ENCODE data around the gene MGAT3. TPM values are rescaled to one million over a fixed set of nuclear protein-coding genes. Genes with fewer than 3 reads are reported as not detected.

Gene MGAT3
- total and polyA plus RNA-seq, 9 of the 15 experiments (the other 6 are each of a cell fraction or from before 2014, with no cell fraction given), result 0.10 to 11.5 (median 4.6) TPM

DNA sequence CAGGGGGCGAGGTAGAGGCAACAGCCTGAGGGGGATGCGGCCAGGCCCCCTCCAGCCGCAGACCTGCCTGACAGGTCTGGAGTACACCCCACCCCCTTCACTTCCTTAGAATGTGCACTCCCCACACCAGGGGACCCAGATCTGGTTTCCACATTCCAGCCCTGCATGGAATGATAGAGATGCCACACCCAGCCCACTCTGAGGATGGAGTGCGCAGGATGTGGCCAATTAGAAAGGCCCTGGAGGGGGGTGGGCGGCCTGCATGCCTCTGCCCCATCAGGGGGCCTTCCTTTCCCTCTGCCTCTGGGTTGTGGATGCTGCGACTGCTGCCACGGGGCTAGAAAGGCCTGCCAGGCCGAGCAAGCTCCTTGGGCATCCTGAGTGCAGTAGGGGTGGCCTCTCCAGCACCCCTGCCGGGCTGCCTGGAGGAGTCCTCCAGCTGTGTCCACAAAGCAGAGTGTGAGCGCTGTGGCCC, 28.2 kb upstream of the MGAT3 start:
- Histone ChIP-seq H3K27ac (ENCODE audit: extremely low read depth, low read depth, low read length) (no peak overlapping the region), H4K20me1 (replicated peaks; ENCODE audit: control insufficient read depth, insufficient read depth, low read length) (no peaks in the 10 kb centered on the region), H3K4me1 (replicated peaks in 1 of 2; ENCODE audit: control insufficient read depth in 2 of 2, insufficient read depth in 2 of 2, low read length in 2 of 2) (peaks cover 0 to 27% of the 10 kb centered on the region in 2 experiments; a peak in 3 of 5 replicates), H3K36me3 (ENCODE audit: control insufficient read depth, insufficient read depth, low read length) (peaks cover 66% of the 10 kb centered on the region), H3K4me2 (ENCODE audit: insufficient read depth, low read length) (no peak overlapping the region), H2AFZ (ENCODE audit: low read depth, low read length) (no peak overlapping the region), H3K9me1 (ENCODE audit: control insufficient read depth, insufficient read depth, low read length) (no peaks in the 10 kb centered on the region), H3K79me2 (ENCODE audit: control insufficient read depth, insufficient read depth, low read length) (no peaks in the 10 kb centered on the region), H3K9ac (ENCODE audit: insufficient read depth in 1 of 2, low read depth in 2 of 2, low read length in 2 of 2) (peak overlapping the region in 1 of 2 experiments; percentile 78; a peak in 1 of 4 replicates), H3K9me3 (replicated peaks; ENCODE audit: control insufficient read depth, insufficient read depth, low read depth, low read length) (no peaks in the 10 kb centered on the region), H3K27me3 (ENCODE audit: control insufficient read depth in 2 of 2, insufficient read depth in 2 of 2, low read length in 2 of 2) (no peaks in the 10 kb centered on the region), H3K4me3 (no peak overlapping the region)
- CTCF ChIA-PET (ENCODE audit: low intra/inter-chr PET ratio), result no interaction called here
- POLR2A ChIA-PET, result interaction anchor here (0.5 to 0.6 kb wide), 2 partner anchors 22 to 94 kb away, joined by 3 read pairs; no protein-coding TSS in a partner anchor
- no TSS peak for BruUV-seq (replicated peaks)
- intact Hi-C loops (cut with micrococcal nuclease) (no loop called here), in situ Hi-C loops (cut with MboI) (no loop called here)
- DNase-seq (ENCODE audit: extremely low read depth in 1 of 4, low spot score in 3 of 4), result peak in 3 of 4 experiments; percentile 18 to 40 (median 24)
- no peak for FAIRE-seq
- WGBS (ENCODE audit: insufficient coverage, low coverage, missing lambda C conversion rate), result 62% methylated on average over 4 of the region's 10 CpGs
- ATAC-seq, result no peak
- TF ChIP-seq PHB2 (IDR thresholded peaks at IDR 0.05; ENCODE audit: low read depth), result no peak
- TF ChIP-seq, protein P1, sequence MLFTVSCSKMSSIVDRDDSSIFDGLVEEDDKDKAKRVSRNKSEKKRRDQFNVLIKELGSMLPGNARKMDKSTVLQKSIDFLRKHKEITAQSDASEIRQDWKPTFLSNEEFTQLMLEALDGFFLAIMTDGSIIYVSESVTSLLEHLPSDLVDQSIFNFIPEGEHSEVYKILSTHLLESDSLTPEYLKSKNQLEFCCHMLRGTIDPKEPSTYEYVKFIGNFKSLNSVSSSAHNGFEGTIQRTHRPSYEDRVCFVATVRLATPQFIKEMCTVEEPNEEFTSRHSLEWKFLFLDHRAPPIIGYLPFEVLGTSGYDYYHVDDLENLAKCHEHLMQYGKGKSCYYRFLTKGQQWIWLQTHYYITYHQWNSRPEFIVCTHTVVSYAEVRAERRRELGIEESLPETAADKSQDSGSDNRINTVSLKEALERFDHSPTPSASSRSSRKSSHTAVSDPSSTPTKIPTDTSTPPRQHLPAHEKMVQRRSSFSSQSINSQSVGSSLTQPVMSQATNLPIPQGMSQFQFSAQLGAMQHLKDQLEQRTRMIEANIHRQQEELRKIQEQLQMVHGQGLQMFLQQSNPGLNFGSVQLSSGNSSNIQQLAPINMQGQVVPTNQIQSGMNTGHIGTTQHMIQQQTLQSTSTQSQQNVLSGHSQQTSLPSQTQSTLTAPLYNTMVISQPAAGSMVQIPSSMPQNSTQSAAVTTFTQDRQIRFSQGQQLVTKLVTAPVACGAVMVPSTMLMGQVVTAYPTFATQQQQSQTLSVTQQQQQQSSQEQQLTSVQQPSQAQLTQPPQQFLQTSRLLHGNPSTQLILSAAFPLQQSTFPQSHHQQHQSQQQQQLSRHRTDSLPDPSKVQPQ (CRISPR knock-in tag; IDR thresholded peaks at IDR 0.05; ENCODE audit: borderline replicate concordance), result no peak
- TF ChIP-seq, protein P2, sequence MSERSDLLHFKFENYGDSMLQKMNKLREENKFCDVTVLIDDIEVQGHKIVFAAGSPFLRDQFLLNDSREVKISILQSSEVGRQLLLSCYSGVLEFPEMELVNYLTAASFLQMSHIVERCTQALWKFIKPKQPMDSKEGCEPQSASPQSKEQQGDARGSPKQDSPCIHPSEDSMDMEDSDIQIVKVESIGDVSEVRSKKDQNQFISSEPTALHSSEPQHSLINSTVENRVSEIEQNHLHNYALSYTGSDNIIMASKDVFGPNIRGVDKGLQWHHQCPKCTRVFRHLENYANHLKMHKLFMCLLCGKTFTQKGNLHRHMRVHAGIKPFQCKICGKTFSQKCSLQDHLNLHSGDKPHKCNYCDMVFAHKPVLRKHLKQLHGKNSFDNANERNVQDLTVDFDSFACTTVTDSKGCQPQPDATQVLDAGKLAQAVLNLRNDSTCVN (CRISPR knock-in tag; IDR thresholded peaks at IDR 0.05), result no peak
- TF ChIP-seq, protein P3, sequence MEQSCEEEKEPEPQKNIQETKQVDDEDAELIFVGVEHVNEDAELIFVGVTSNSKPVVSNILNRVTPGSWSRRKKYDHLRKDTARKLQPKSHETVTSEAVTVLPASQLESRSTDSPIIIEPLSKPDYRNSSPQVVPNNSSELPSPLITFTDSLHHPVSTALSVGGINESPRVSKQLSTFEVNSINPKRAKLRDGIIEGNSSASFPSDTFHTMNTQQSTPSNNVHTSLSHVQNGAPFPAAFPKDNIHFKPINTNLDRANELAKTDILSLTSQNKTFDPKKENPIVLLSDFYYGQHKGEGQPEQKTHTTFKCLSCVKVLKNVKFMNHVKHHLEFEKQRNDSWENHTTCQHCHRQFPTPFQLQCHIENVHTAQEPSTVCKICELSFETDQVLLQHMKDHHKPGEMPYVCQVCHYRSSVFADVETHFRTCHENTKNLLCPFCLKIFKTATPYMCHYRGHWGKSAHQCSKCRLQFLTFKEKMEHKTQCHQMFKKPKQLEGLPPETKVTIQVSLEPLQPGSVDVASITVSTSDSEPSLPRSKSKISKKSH (CRISPR knock-in tag; IDR thresholded peaks at IDR 0.05), result no peak
- no peak for TF ChIP-seq RBM14 (IDR thresholded peaks at IDR 0.05; ENCODE audit: borderline replicate concordance, insufficient read depth, low read depth, low read length)
- TF ChIP-seq ZNF197 (CRISPR knock-in tag; IDR thresholded peaks at IDR 0.05; ENCODE audit: low read depth), result no peak
- TF ChIP-seq BRD9 (IDR thresholded peaks at IDR 0.05; ENCODE audit: low read depth, partially characterized antibody), result no peak
- TF ChIP-seq ZZZ3 (IDR thresholded peaks at IDR 0.05), result no peak
- TF ChIP-seq ZFPM2 (CRISPR knock-in tag; IDR thresholded peaks at IDR 0.05), result no peak
- TF ChIP-seq ZNF699 (CRISPR knock-in tag; IDR thresholded peaks at IDR 0.05; ENCODE audit: insufficient replicate concordance), result no peak
- TF ChIP-seq CCAR2 (IDR thresholded peaks at IDR 0.05; ENCODE audit: low read depth, low read length), result no peak
- no peak for TF ChIP-seq HDAC3 (IDR thresholded peaks at IDR 0.05; ENCODE audit: borderline replicate concordance, partially characterized antibody)
- no peak for TF ChIP-seq DDX20 (tag; IDR thresholded peaks at IDR 0.05; ENCODE audit: low read depth)
- TF ChIP-seq, protein P4, sequence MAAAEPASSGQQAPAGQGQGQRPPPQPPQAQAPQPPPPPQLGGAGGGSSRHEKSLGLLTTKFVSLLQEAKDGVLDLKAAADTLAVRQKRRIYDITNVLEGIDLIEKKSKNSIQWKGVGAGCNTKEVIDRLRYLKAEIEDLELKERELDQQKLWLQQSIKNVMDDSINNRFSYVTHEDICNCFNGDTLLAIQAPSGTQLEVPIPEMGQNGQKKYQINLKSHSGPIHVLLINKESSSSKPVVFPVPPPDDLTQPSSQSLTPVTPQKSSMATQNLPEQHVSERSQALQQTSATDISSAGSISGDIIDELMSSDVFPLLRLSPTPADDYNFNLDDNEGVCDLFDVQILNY (CRISPR knock-in tag; IDR thresholded peaks at IDR 0.05), result no peak
